OCI-LY7 (cell line): ENCODE data around the gene GNLY. TPM values are rescaled to one million over a fixed set of nuclear protein-coding genes. Genes with fewer than 3 reads are reported as not detected.

Source experiments
- BruUV-seq: library from RNA; stranded (reverse); fragments of 400-500 nt; replicated peaks from 2 replicates; lab custom pipeline; 2021; lab: Mats Ljungman, UMichigan
- CTCF ChIA-PET: fragments of 300-600 bp; sonication (Branson Sonifier 250); formaldehyde crosslinking; loops from one replicate; lab custom pipeline; 2022; ENCODE audit warnings: antibody characterized with exemption; ENCODE audit not compliant: unreplicated experiment; lab: Charles Lee
- POLR2A ChIA-PET: fragments of 300-600 bp; sonication (Branson Sonifier 250); formaldehyde crosslinking; loops from one replicate; lab custom pipeline; 2022; ENCODE audit warnings: antibody characterized with exemption; lab: Charles Lee
- DNase-seq: peaks from one replicate; pipeline ENCODE4 v3.0.0-alpha.2; 2015; ENCODE audit warnings: low spot score
- H2AFZ ChIP-seq: fragments of 200-600 bp; sonication (generic), shearing (Covaris generic); 2 replicates; pipeline ENCODE4 v1.6.1; 2014; ENCODE audit warnings: mild to moderate bottlenecking, antibody characterized with exemption, low read length, moderate library complexity
- H3K27ac ChIP-seq: fragments of 200-600 bp; sonication (generic); 2 replicates; pipeline ENCODE4 v1.5.1; 2014; ENCODE audit warnings: mixed run types, low read depth, mild to moderate bottlenecking, moderate library complexity, low read length, inconsistent platforms; ENCODE audit not compliant: poor library complexity, severe bottlenecking
- H3K36me3 ChIP-seq: fragments of 200-600 bp; sonication (generic); 2 replicates; pipeline ENCODE4 v1.6.1; 2014; ENCODE audit warnings: mild to moderate bottlenecking, antibody characterized with exemption, low read length, moderate library complexity, mixed read lengths; ENCODE audit not compliant: insufficient read depth
- H3K4me1 ChIP-seq: fragments of 200-600 bp; sonication (generic); 2 replicates; pipeline ENCODE4 v1.5.1; 2014; ENCODE audit warnings: mild to moderate bottlenecking, low read length; ENCODE audit not compliant: insufficient read depth, poor library complexity, severe bottlenecking
- H3K4me2 ChIP-seq: fragments of 200-600 bp; sonication (generic); 2 replicates; pipeline ENCODE4 v1.6.1; 2014; ENCODE audit warnings: mild to moderate bottlenecking, low read length
- H3K4me3 ChIP-seq: fragments of 200-600 bp; sonication (generic); 2 replicates; pipeline ENCODE4 v1.5.1; 2014; ENCODE audit warnings: mild to moderate bottlenecking, low read depth, low read length; ENCODE audit not compliant: poor library complexity, severe bottlenecking
- H3K79me2 ChIP-seq: fragments of 200-600 bp; sonication (generic); 2 replicates; pipeline ENCODE4 v1.6.1; 2016; ENCODE audit warnings: low read depth, mild to moderate bottlenecking, low read length, moderate library complexity, mixed read lengths; ENCODE audit not compliant: insufficient read depth
- H3K9me2 ChIP-seq: fragments of 200-600 bp; sonication (generic); 2 replicates; pipeline ENCODE4 v1.6.1; 2016; ENCODE audit warnings: mild to moderate bottlenecking, low read length, mixed read lengths; ENCODE audit not compliant: insufficient read depth
- H3K9me3 ChIP-seq: fragments of 200-600 bp; sonication (generic); 2 replicates; pipeline ENCODE4 v1.6.1; 2014; ENCODE audit warnings: mild to moderate bottlenecking, mixed run types, low read length, mixed read lengths
- H4K20me1 ChIP-seq: fragments of 200-600 bp; sonication (generic); 2 replicates; pipeline ENCODE4 v1.6.1; 2014; ENCODE audit warnings: mild to moderate bottlenecking, antibody characterized with exemption, low read length, moderate library complexity, mixed read lengths; ENCODE audit not compliant: insufficient read depth
- EZH2phosphoT487 ChIP-seq: fragments of 200-600 bp; sonication (generic); IDR thresholded peaks from 2 replicates; pipeline ENCODE4 v1.6.1; 2018; ENCODE audit warnings: low read depth, borderline replicate concordance, mild to moderate bottlenecking, mixed run types, antibody characterized with exemption, low read length, moderate library complexity, mixed read lengths
- intact Hi-C: fragments of 100-400 bp; cut with micrococcal nuclease; formaldehyde crosslinking; loops from one replicate; pipeline ENCODE4 v1.10.0; 2022; ENCODE audit not compliant: unreplicated experiment
- total RNA-seq, 2 experiments: library from RNA; depleted of rRNA in 1 of 2; stranded (reverse); fragments of >200 nt in 1 of 2; shearing (Covaris generic) in 1 of 2; gene quantifications; 2 replicates each; pipeline ENCODE4 v1.2.3, GENCODE V29; 2014 to 2022
- TF ChIP-seq, protein P1 (sequence below): fragments of 200-600 bp; sonication (generic); conservative IDR thresholded peaks from 2 replicates; pipeline ENCODE4 v1.5.1; 2014; ENCODE audit warnings: mild to moderate bottlenecking, antibody characterized with exemption, low read length, moderate library complexity, mixed read lengths

GNLY gene
- total RNA-seq, 2 experiments from 2014 or later = not detected

DNA sequence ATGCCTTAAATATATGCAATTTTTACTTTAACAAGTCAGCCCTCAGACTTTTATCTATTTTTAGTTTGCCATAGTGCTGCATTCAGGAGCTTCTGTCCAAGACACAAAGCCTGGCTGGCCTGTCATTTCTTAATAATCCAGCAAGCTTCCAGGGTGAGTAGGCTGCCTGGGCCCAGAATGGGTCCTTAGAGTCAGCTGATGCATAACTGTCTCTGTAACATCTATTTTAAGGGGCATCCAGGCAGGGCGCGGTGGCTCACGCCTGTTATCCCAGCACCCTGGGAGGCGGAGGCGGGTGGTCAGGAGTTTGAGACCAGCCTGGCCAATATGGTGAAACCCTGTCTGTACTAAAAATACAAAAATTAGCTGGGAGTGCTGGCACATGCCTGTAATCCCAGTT lies 11.8 kb upstream of the GNLY start:
- no peaks in the 10 kb centered on the region for H3K36me3 ChIP-seq
- H3K9me2 ChIP-seq = no peaks in the 10 kb centered on the region
- POLR2A ChIA-PET = interaction anchor here (0.6 kb wide), 1 partner anchor 618 kb away, joined by 4 read pairs; no protein-coding TSS in a partner anchor
- DNase-seq = no peak
- no peaks in the 10 kb centered on the region for H3K9me3 ChIP-seq
- no peak overlapping the region for H2AFZ ChIP-seq
- no peaks in the 10 kb centered on the region for H3K4me1 ChIP-seq
- no peak overlapping the region for H3K4me2 ChIP-seq
- BruUV-seq = no TSS peak
- H3K27ac ChIP-seq = no peak overlapping the region
- no peak for TF ChIP-seq EZH2phosphoT487
- TF ChIP-seq, protein P1, sequence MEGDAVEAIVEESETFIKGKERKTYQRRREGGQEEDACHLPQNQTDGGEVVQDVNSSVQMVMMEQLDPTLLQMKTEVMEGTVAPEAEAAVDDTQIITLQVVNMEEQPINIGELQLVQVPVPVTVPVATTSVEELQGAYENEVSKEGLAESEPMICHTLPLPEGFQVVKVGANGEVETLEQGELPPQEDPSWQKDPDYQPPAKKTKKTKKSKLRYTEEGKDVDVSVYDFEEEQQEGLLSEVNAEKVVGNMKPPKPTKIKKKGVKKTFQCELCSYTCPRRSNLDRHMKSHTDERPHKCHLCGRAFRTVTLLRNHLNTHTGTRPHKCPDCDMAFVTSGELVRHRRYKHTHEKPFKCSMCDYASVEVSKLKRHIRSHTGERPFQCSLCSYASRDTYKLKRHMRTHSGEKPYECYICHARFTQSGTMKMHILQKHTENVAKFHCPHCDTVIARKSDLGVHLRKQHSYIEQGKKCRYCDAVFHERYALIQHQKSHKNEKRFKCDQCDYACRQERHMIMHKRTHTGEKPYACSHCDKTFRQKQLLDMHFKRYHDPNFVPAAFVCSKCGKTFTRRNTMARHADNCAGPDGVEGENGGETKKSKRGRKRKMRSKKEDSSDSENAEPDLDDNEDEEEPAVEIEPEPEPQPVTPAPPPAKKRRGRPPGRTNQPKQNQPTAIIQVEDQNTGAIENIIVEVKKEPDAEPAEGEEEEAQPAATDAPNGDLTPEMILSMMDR = no peak
- intact Hi-C loops = no loop called here
- no peak overlapping the region for H3K4me3 ChIP-seq
- CTCF ChIA-PET = no interaction called here
- no peaks in the 10 kb centered on the region for H4K20me1 ChIP-seq
- H3K79me2 ChIP-seq = no peaks in the 10 kb centered on the region

DNA sequence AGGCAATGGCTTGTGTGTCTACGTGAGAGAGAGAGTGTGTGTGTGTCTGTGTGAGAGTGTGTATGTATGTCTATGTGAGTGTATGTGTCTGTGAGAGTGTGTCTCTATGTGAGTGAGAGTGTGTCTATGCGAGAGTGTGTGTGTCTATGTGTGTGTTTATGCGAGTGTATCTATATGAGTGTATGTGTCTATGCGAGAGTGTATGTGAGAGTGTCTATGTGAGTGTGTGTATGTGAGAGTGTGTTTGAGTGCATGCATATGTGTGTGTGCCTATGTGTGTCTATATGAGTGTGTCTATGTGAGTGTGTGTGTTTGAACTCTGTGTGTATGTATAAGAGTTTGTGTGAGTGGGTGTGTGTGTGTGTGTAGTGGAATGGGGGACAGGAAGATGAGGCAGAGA lies 9.8 kb upstream of the GNLY start:
- no peak for TF ChIP-seq EZH2phosphoT487
- TF ChIP-seq, protein P1 = no peak
- H3K9me3 ChIP-seq = no peaks in the 10 kb centered on the region
- H3K36me3 ChIP-seq = no peaks in the 10 kb centered on the region
- no TSS peak for BruUV-seq
- H3K27ac ChIP-seq = no peak overlapping the region
- DNase-seq = no peak
- H3K79me2 ChIP-seq = no peaks in the 10 kb centered on the region
- H3K9me2 ChIP-seq = no peaks in the 10 kb centered on the region
- intact Hi-C loops = no loop called here
- ChIA-PET CTCF (no interaction called here), POLR2A (interaction anchor here (0.6 kb wide), 1 partner anchor 22 kb away, joined by 3 read pairs; no protein-coding TSS in a partner anchor)
- no peak overlapping the region for H3K4me2 ChIP-seq
- H4K20me1 ChIP-seq = no peaks in the 10 kb centered on the region
- H2AFZ ChIP-seq = no peak overlapping the region
- no peaks in the 10 kb centered on the region for H3K4me1 ChIP-seq
- H3K4me3 ChIP-seq = no peak overlapping the region

DNA sequence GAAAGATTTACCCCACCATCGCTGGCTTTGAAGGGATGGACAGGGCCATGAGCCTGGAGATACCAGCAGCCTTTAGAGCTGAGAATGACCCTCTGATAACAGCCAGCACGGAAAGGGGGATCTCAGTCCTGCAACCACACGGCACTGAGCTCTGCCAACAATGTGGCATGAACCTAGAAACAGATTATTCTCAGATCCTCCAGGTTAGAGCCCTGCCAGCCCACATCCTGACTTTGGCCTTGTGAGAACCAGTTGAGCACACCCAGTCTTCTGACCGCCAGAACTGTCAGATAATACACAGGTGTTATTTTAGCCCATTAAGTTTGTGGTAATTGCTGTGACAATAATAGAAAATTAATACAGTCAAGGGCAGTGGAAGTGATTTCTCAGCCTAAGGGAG lies 9.4 kb upstream of the GNLY start:
- TF ChIP-seq, protein P1 = no peak
- TF ChIP-seq EZH2phosphoT487 = no peak
- Histone ChIP-seq H2AFZ (no peak overlapping the region), H3K4me3 (no peak overlapping the region), H3K9me3 (no peaks in the 10 kb centered on the region), H3K27ac (no peak overlapping the region), H3K4me1 (no peaks in the 10 kb centered on the region), H3K4me2 (no peak overlapping the region), H3K9me2 (no peaks in the 10 kb centered on the region), H3K79me2 (no peaks in the 10 kb centered on the region), H3K36me3 (no peaks in the 10 kb centered on the region), H4K20me1 (no peaks in the 10 kb centered on the region)
- BruUV-seq = no TSS peak
- ChIA-PET POLR2A (interaction anchor here (0.6 kb wide), 1 partner anchor 22 kb away, joined by 3 read pairs; no protein-coding TSS in a partner anchor), CTCF (no interaction called here)
- DNase-seq = no peak
- intact Hi-C loops = no loop called here
